Activated effector memory CD4-positive, alpha-beta T cell treated with anti-CD3 and anti-CD28 coated beads, Interleukin-2, amount 50 U/mL, for 16 hours (primary cell): ENCODE results near the gene PPP1R12B.

Experiments
- DNase-seq: peaks from one replicate; pipeline ENCODE4 v3.0.0-alpha.2; 2020

The PPP1R12B gene

DNA sequence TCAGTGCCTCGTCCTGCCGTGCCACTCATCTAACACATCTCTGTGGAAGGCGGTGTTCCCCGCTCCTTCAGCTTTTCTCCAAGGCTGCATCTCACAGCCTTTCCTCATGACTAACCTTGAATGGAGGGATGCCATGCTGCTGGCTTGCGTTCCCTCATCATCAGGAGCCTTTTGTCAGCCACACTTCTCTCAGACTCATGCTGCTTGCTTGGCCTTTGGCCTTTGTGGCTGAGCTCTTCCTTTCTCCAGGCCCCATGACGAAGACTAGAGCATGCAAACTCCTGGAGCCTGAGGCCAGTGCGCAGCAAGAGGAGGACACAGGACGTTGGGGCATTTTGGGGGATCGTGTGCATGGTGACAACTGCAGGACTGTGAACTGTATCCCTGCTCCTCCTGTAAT, 291.0 kb downstream of the PPP1R12B start:
- DNase-seq, result no peak

DNA sequence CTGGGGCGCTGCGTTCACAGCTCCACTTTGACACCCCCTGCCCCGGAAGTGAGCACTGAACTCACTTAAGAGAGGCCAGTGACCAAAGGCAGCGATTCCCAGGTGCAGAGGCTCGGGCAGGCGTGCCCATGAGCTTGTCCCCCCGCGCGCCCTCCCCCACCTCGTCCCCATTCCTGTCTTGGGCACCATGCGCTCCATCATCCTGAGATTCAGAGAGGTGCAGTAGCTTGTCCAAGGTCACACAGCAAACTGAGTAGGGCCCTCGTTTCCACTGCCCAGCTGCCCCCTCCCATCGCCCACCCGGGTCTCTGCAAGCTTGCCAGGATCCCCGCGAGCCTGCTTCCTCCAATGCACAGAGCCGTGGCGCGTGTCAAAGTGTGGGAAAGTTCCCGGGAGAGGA, 293.7 kb downstream of the PPP1R12B start:
- DNase-seq, result no peak
